Mammary epithelial cell (primary cell): ENCODE data around the gene MIEF2.

Experiments used
- EZH2 ChIP-seq: IDR thresholded peaks from 2 replicates; pipeline ENCODE4 v1.6.1; 2012; ENCODE audit warnings: low read length, inconsistent platforms, borderline replicate concordance
- TF ChIP-seq, protein P1 (sequence below), 2 donors: IDR thresholded peaks in 1 of 2; conservative IDR thresholded peaks in 1 of 2; 2 replicates each; pipeline ENCODE4 v1.5.1; 2011 to 2012; ENCODE audit warnings: inconsistent platforms in 2 of 2, low read length in 2 of 2, mild to moderate bottlenecking in 2 of 2, control low read depth in 1 of 2, low read depth in 1 of 2; ENCODE audit not compliant: insufficient read depth in 1 of 2; ENCODE audit errors: extremely low read depth in 1 of 2

GRCh38 chr17:18315961-18316360 is 55.5 kb downstream of the MIEF2 start:
- TF ChIP-seq, protein P1, sequence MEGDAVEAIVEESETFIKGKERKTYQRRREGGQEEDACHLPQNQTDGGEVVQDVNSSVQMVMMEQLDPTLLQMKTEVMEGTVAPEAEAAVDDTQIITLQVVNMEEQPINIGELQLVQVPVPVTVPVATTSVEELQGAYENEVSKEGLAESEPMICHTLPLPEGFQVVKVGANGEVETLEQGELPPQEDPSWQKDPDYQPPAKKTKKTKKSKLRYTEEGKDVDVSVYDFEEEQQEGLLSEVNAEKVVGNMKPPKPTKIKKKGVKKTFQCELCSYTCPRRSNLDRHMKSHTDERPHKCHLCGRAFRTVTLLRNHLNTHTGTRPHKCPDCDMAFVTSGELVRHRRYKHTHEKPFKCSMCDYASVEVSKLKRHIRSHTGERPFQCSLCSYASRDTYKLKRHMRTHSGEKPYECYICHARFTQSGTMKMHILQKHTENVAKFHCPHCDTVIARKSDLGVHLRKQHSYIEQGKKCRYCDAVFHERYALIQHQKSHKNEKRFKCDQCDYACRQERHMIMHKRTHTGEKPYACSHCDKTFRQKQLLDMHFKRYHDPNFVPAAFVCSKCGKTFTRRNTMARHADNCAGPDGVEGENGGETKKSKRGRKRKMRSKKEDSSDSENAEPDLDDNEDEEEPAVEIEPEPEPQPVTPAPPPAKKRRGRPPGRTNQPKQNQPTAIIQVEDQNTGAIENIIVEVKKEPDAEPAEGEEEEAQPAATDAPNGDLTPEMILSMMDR (conservative IDR thresholded peaks at IDR 0.05 in 1 of 2, IDR thresholded peaks at IDR 0.05 in 1 of 2; ENCODE audit: extremely low read depth in 1 of 2, insufficient read depth in 1 of 2, low read depth in 1 of 2, low read length in 2 of 2): no peak
- no peak for TF ChIP-seq EZH2
